ENCODE measurements around the gene RNF112. TPM values are rescaled to one million over a fixed set of nuclear protein-coding genes. Genes with fewer than 3 reads are reported as not detected.
"Not testable (repeated sequence)": the region's sequence is repeated elsewhere in the genome, so short reads cannot be mapped to it uniquely, and the experiment has no call there.

The RNF112 gene
- total RNA-seq, 1 experiment from 2014 or later: 4.9 TPM

- H3K36me3 Mint-ChIP-seq: no peaks in the 10 kb centered on the region
- peak overlapping the region; percentile 4 for H3K4me3 Mint-ChIP-seq
- no peaks in the 10 kb centered on the region for H3K9me3 Mint-ChIP-seq
- ChIA-PET CTCF (interaction anchor here (0.7 to 4.0 kb wide), 9 partner anchors 10 to 117 kb away, joined by 3 to 42 read pairs (median 10); partner anchors contain the start of genes B9D1 and SLC47A1), POLR2A (interaction anchor here (1.0 to 1.2 kb wide), 2 partner anchors 9 to 79 kb away, joined by 3 to 4 read pairs; partner anchors contain the start of gene MAPK7)
- DNase-seq (ENCODE audit: low spot score) (no peak), ATAC-seq (no peak)
- no peak for TF ChIP-seq SOX15 (CRISPR knock-in tag; IDR thresholded peaks at IDR 0.05)
- peak overlapping the region; percentile 99 for H3K27ac Mint-ChIP-seq
- H3K27me3 Mint-ChIP-seq (ENCODE audit: low read depth): no peaks in the 10 kb centered on the region; the same call in 1 of the 2 replicates
- H3K4me1 Mint-ChIP-seq: peaks cover 78% of the 10 kb centered on the region
Measured at GRCh38 chr17:19457046-19457445, 46.0 kb downstream of the RNF112 start.

- Mint-ChIP-seq H3K9me3 (no peaks in the 10 kb centered on the region), H3K4me1 (peaks cover 84% of the 10 kb centered on the region), H3K27ac (peak overlapping the region; percentile 99), H3K36me3 (no peaks in the 10 kb centered on the region), H3K27me3 (ENCODE audit: low read depth) (no peaks in the 10 kb centered on the region; the same call in 1 of the 2 replicates), H3K4me3 (peak overlapping the region; percentile 4; the same call in 1 of the 2 replicates)
- peak; percentile 41 for DNase-seq (ENCODE audit: low spot score)
- TF ChIP-seq ERG (CRISPR knock-in tag; IDR thresholded peaks at IDR 0.05) (no peak), SP1 (CRISPR knock-in tag; conservative IDR thresholded peaks at IDR 0.05) (0 out of 2 replicates have a peak, but pooled peaks have one; percentile 22), RELA (CRISPR knock-in tag; IDR thresholded peaks at IDR 0.05; ENCODE audit: borderline replicate concordance) (no peak), RORB (CRISPR knock-in tag; IDR thresholded peaks at IDR 0.05) (no peak)
- ChIA-PET POLR2A (interaction anchor here (1.0 to 1.5 kb wide), 2 partner anchors 10 to 80 kb away, joined by 3 to 5 read pairs; partner anchors contain the start of gene MAPK7), CTCF (interaction anchor here (0.6 to 4.4 kb wide), 14 partner anchors 9 to 309 kb away, joined by 3 to 42 read pairs (median 6); partner anchors contain the start of genes B9D1 and MAPK7)
- peak; percentile 43 for ATAC-seq
Measured at GRCh38 chr17:19457830-19458271, 46.8 kb downstream of the RNF112 start.

- H3K4me1 Mint-ChIP-seq: peaks cover 90% of the 10 kb centered on the region
- ChIA-PET CTCF (interaction anchor here (0.6 to 4.4 kb wide), 17 partner anchors 8 to 308 kb away, joined by 3 to 42 read pairs (median 5); partner anchors contain the start of genes B9D1 and MAPK7), POLR2A (interaction anchor here (0.5 to 1.5 kb wide), 3 partner anchors 12 to 80 kb away, joined by 3 to 5 read pairs (median 3); partner anchors contain the start of gene MAPK7)
- H3K27me3 Mint-ChIP-seq (ENCODE audit: low read depth); DNase-seq (ENCODE audit: low spot score); H3K36me3 Mint-ChIP-seq; ATAC-seq; H3K9me3 Mint-ChIP-seq: not testable (repeated sequence)
- H3K27ac Mint-ChIP-seq: peak overlapping the region; percentile 99
- peak overlapping the region; percentile 18; the same call in 1 of the 2 replicates for H3K4me3 Mint-ChIP-seq
Measured at GRCh38 chr17:19458481-19458880, 47.4 kb downstream of the RNF112 start.

GRCh38 chr17:19459018-19459655 is 48.1 kb downstream of the RNF112 start:
- not testable (repeated sequence) for H3K9me3 Mint-ChIP-seq; DNase-seq (ENCODE audit: low spot score); H3K27me3 Mint-ChIP-seq (ENCODE audit: low read depth); ATAC-seq; H3K36me3 Mint-ChIP-seq
- ChIA-PET POLR2A (interaction anchor here (0.5 to 1.5 kb wide), 3 partner anchors 12 to 81 kb away, joined by 3 to 5 read pairs (median 3); partner anchors contain the start of gene MAPK7), CTCF (interaction anchor here (0.6 to 4.4 kb wide), 16 partner anchors 11 to 307 kb away, joined by 3 to 42 read pairs (median 5); partner anchors contain the start of genes B9D1 and MAPK7)
- Mint-ChIP-seq H3K27ac (peak overlapping the region; percentile 99), H3K4me1 (peaks cover 93% of the 10 kb centered on the region), H3K4me3 (peak overlapping the region; percentile 34)

GRCh38 chr17:19460700-19461099 is 49.7 kb downstream of the RNF112 start:
- Mint-ChIP-seq H3K27ac (peak overlapping the region; percentile 83), H3K36me3 (no peaks in the 10 kb centered on the region), H3K27me3 (ENCODE audit: low read depth) (no peaks in the 10 kb centered on the region), H3K9me3 (no peaks in the 10 kb centered on the region), H3K4me1 (peaks cover 90% of the 10 kb centered on the region), H3K4me3 (peak overlapping the region; percentile 21)
- peak; percentile 9 for ATAC-seq
- POLR2A ChIA-PET: interaction anchor here (1.0 to 2.0 kb wide), 3 partner anchors 82 to 188 kb away, joined by 4 to 5 read pairs (median 4); partner anchors contain the start of genes ALDH3A2, B9D1 and MAPK7
- no peak for DNase-seq (ENCODE audit: low spot score)
- TF ChIP-seq IRF1 (CRISPR knock-in tag; IDR thresholded peaks at IDR 0.05): no peak
- no peak for TF ChIP-seq SMAD4 (CRISPR knock-in tag; IDR thresholded peaks at IDR 0.05)
- no peak for TF ChIP-seq FOXP4 (CRISPR knock-in tag; IDR thresholded peaks at IDR 0.05)
- TF ChIP-seq GTF2I (CRISPR knock-in tag; conservative IDR thresholded peaks at IDR 0.05): no peak
- TF ChIP-seq ETV6 (CRISPR knock-in tag; IDR thresholded peaks at IDR 0.05): no peak
- TF ChIP-seq SOX15 (CRISPR knock-in tag; IDR thresholded peaks at IDR 0.05): no peak
- CTCF ChIA-PET: interaction anchor here (0.9 to 4.4 kb wide), 9 partner anchors 13 to 302 kb away, joined by 3 to 40 read pairs (median 3); partner anchors contain the start of gene B9D1
